H9 (cell line): ENCODE data around the gene CHD6. TPM values are rescaled to one million over a fixed set of nuclear protein-coding genes. Genes with fewer than 3 reads are reported as not detected.

Experiments
- DNase-seq: peaks from one replicate; pipeline ENCODE4 v3.0.0-alpha.2; 2017
- H2AFZ ChIP-seq: one replicate; pipeline ENCODE4 v1.6.1; 2013; ENCODE audit warnings: mild to moderate bottlenecking, low read length, control low read depth, moderate library complexity
- H2AK5ac ChIP-seq: 2 replicates; pipeline ENCODE4 v1.6.1; 2013; ENCODE audit warnings: low read length, control low read depth, mixed read lengths; ENCODE audit not compliant: insufficient read length
- H2BK120ac ChIP-seq: one replicate; pipeline ENCODE4 v1.6.1; 2013; ENCODE audit warnings: low read depth, mild to moderate bottlenecking, low read length, control low read depth, inconsistent platforms; ENCODE audit not compliant: poor library complexity, severe bottlenecking
- H2BK12ac ChIP-seq: 2 replicates; pipeline ENCODE4 v1.6.1; 2013; ENCODE audit warnings: low read length, control low read depth, mixed read lengths, low read depth; ENCODE audit not compliant: insufficient read length
- H2BK15ac ChIP-seq: 2 replicates; pipeline ENCODE4 v1.6.1; 2013; ENCODE audit warnings: low read depth, low read length, control low read depth
- H2BK20ac ChIP-seq: one replicate; pipeline ENCODE4 v1.6.1; 2013; ENCODE audit warnings: low read depth, mild to moderate bottlenecking, low read length, control low read depth, inconsistent platforms; ENCODE audit not compliant: poor library complexity, severe bottlenecking
- H2BK5ac ChIP-seq: 2 replicates; pipeline ENCODE4 v1.6.1; 2013; ENCODE audit warnings: low read length, control low read depth, mixed read lengths; ENCODE audit not compliant: insufficient read length
- H3K14ac ChIP-seq: 2 replicates; pipeline ENCODE4 v1.6.1; 2013; ENCODE audit warnings: low read length, control low read depth; ENCODE audit not compliant: insufficient read depth
- H3K18ac ChIP-seq: 2 replicates; pipeline ENCODE4 v1.6.1; 2013; ENCODE audit warnings: low read depth, mild to moderate bottlenecking, mixed read lengths, low read length, control low read depth; ENCODE audit not compliant: insufficient read length
- H3K23ac ChIP-seq: 2 replicates; pipeline ENCODE4 v1.6.1; 2013; ENCODE audit warnings: low read length, control low read depth, mixed read lengths, low read depth; ENCODE audit not compliant: insufficient read length
- H3K23me2 ChIP-seq: 2 replicates; pipeline ENCODE4 v1.6.1; 2013; ENCODE audit warnings: low read depth, mild to moderate bottlenecking, mixed read lengths, low read length, control low read depth; ENCODE audit not compliant: insufficient read length, poor library complexity, severe bottlenecking
- H3K27ac ChIP-seq: 2 replicates; pipeline ENCODE4 v1.5.1; 2013; ENCODE audit warnings: low read length, control low read depth, mixed read lengths, low read depth; ENCODE audit not compliant: insufficient read length
- H3K27me3 ChIP-seq: 2 replicates; pipeline ENCODE4 v1.6.1; 2013; ENCODE audit warnings: low read length, control low read depth, inconsistent platforms; ENCODE audit not compliant: insufficient read depth
- H3K4ac ChIP-seq: 2 replicates; pipeline ENCODE4 v1.6.1; 2013; ENCODE audit warnings: low read depth, mild to moderate bottlenecking, control low read depth, inconsistent platforms, low read length, moderate library complexity
- H3K4me1 ChIP-seq: 2 replicates; pipeline ENCODE4 v1.6.1; 2013; ENCODE audit warnings: low read length, control low read depth, inconsistent platforms; ENCODE audit not compliant: insufficient read depth
- H3K4me2 ChIP-seq: 2 replicates; pipeline ENCODE4 v1.6.1; 2013; ENCODE audit warnings: low read length, control low read depth, mixed read lengths; ENCODE audit not compliant: insufficient read length, insufficient read depth
- H3K56ac ChIP-seq: 2 replicates; pipeline ENCODE4 v1.6.1; 2013; ENCODE audit warnings: low read depth, mild to moderate bottlenecking, mixed read lengths, low read length, control low read depth; ENCODE audit not compliant: insufficient read length
- H3K79me1 ChIP-seq: 2 replicates; pipeline ENCODE4 v1.6.1; 2013; ENCODE audit warnings: low read depth, mild to moderate bottlenecking, moderate library complexity, low read length, control low read depth, inconsistent platforms; ENCODE audit not compliant: insufficient read depth, poor library complexity, severe bottlenecking
- H3K79me2 ChIP-seq: 2 replicates; pipeline ENCODE4 v1.6.1; 2013; ENCODE audit warnings: low read length, control low read depth, inconsistent platforms; ENCODE audit not compliant: insufficient read depth
- H3K9ac ChIP-seq: 2 replicates; pipeline ENCODE4 v1.6.1; 2013; ENCODE audit warnings: low read length, control low read depth, mixed read lengths; ENCODE audit not compliant: insufficient read length; ENCODE audit errors: extremely low read depth
- H3K9me3 ChIP-seq: one replicate; pipeline ENCODE4 v1.6.1; 2013; ENCODE audit warnings: low read depth, low read length, inconsistent platforms; ENCODE audit not compliant: control insufficient read depth
- H3T11ph ChIP-seq: one replicate; pipeline ENCODE4 v1.6.1; 2013; ENCODE audit warnings: mild to moderate bottlenecking, low read length, control low read depth, inconsistent platforms
- H4K20me1 ChIP-seq: one replicate; pipeline ENCODE4 v1.6.1; 2013; ENCODE audit not compliant: control insufficient read depth, insufficient read length, insufficient read depth
- H4K5ac ChIP-seq: 2 replicates; pipeline ENCODE4 v1.6.1; 2013; ENCODE audit warnings: low read depth, mild to moderate bottlenecking, mixed read lengths, low read length, control low read depth; ENCODE audit not compliant: insufficient read length
- H4K8ac ChIP-seq: replicated peaks from 2 replicates; pipeline ENCODE4 v1.6.1; 2013; ENCODE audit warnings: low read length, control low read depth, mixed read lengths, low read depth; ENCODE audit not compliant: insufficient read length
- H4K91ac ChIP-seq: 2 replicates; pipeline ENCODE4 v1.6.1; 2013; ENCODE audit warnings: low read depth, mild to moderate bottlenecking, moderate library complexity, mixed read lengths, low read length, control low read depth; ENCODE audit not compliant: insufficient read length
- H3K27ac Mint-ChIP-seq, 3 experiments: 2 replicates in 2 of 3; 3 replicates in 1 of 3; pipeline ENCODE4 v1.8.0; 2020 to 2021; ENCODE audit warnings: mixed read lengths in 3 of 3, mild to moderate bottlenecking in 1 of 3, moderate library complexity in 1 of 3
- H3K27me3 Mint-ChIP-seq: 2 replicates; pipeline ENCODE4 v1.8.0; 2021; ENCODE audit warnings: low read depth, mild to moderate bottlenecking, moderate library complexity, mixed read lengths
- H3K36me3 Mint-ChIP-seq, 3 experiments: 2 replicates in 2 of 3; 3 replicates in 1 of 3; pipeline ENCODE4 v1.8.0; 2020 to 2021; ENCODE audit warnings: low read depth in 3 of 3, mixed read lengths in 3 of 3; ENCODE audit not compliant: insufficient read depth in 1 of 3
- H3K4me1 Mint-ChIP-seq, 2 experiments: 2 replicates each; pipeline ENCODE4 v1.8.0; 2020; ENCODE audit warnings: mixed read lengths in 2 of 2
- H3K4me3 Mint-ChIP-seq, 2 experiments: 2 replicates in 1 of 2; 3 replicates in 1 of 2; pipeline ENCODE4 v1.8.0; 2020 to 2021; ENCODE audit warnings: mild to moderate bottlenecking in 2 of 2, mixed read lengths in 2 of 2, moderate library complexity in 1 of 2
- H3K9me3 Mint-ChIP-seq, 2 experiments: 2 replicates in 1 of 2; 3 replicates in 1 of 2; pipeline ENCODE4 v1.8.0; 2020; ENCODE audit warnings: mild to moderate bottlenecking in 2 of 2, mixed read lengths in 2 of 2, moderate library complexity in 1 of 2
- WGBS: extraction: QIAGEN DNeasy Blood & Tissue Kit; methylation state at CpG from one replicate; pipeline ENCODE4 v1.1.7; 2013; ENCODE audit warnings: missing lambda C conversion rate, low lambda C conversion rate, mixed read lengths; ENCODE audit not compliant: insufficient read length; ENCODE audit errors: extremely low coverage; 5-methylcytosine and 5-hydroxymethylcytosine counted together
- total RNA-seq: library from RNA; stranded (reverse); gene quantifications from 2 replicates; pipeline ENCODE4 v1.2.1, GENCODE V29; 2021
- TF ChIP-seq, protein P1 (sequence below): fragments of 200-600 bp; sonication (generic); conservative IDR thresholded peaks from 3 replicates; pipeline ENCODE4 v1.8.0; 2021; ENCODE audit warnings: antibody characterized with exemption, mild to moderate bottlenecking

CHD6 gene
- total RNA-seq, 1 experiment from 2014 or later: 51.5 TPM

GRCh38 chr20:41352666-41353065 is 265.5 kb downstream of the CHD6 start:
- no peak overlapping the region for H2AFZ ChIP-seq
- no peak overlapping the region for H4K91ac ChIP-seq
- H4K8ac ChIP-seq: no peak overlapping the region
- H3K9me3 ChIP-seq: no peaks in the 10 kb centered on the region
- WGBS: no CpG with 5 or more reads among the region's 5 CpGs
- H3K27me3 ChIP-seq: no peaks in the 10 kb centered on the region
- TF ChIP-seq, protein P1, sequence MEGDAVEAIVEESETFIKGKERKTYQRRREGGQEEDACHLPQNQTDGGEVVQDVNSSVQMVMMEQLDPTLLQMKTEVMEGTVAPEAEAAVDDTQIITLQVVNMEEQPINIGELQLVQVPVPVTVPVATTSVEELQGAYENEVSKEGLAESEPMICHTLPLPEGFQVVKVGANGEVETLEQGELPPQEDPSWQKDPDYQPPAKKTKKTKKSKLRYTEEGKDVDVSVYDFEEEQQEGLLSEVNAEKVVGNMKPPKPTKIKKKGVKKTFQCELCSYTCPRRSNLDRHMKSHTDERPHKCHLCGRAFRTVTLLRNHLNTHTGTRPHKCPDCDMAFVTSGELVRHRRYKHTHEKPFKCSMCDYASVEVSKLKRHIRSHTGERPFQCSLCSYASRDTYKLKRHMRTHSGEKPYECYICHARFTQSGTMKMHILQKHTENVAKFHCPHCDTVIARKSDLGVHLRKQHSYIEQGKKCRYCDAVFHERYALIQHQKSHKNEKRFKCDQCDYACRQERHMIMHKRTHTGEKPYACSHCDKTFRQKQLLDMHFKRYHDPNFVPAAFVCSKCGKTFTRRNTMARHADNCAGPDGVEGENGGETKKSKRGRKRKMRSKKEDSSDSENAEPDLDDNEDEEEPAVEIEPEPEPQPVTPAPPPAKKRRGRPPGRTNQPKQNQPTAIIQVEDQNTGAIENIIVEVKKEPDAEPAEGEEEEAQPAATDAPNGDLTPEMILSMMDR: no peak; the same call in 2 of the 3 replicates
- no peak overlapping the region for H3K27ac Mint-ChIP-seq
- no peaks in the 10 kb centered on the region for H3K79me1 ChIP-seq
- H2AK5ac ChIP-seq: no peak overlapping the region
- no peak overlapping the region for H3K23ac ChIP-seq
- no peak overlapping the region for H2BK5ac ChIP-seq
- H3T11ph ChIP-seq: no peak overlapping the region
- H3K14ac ChIP-seq: no peak overlapping the region
- H2BK15ac ChIP-seq: no peak overlapping the region
- H3K4me3 Mint-ChIP-seq: no peak overlapping the region
- H3K9me3 Mint-ChIP-seq: no peaks in the 10 kb centered on the region; a peak in 1 of 5 replicates
- H3K36me3 Mint-ChIP-seq: peaks cover 0 to 4% (median 0%) of the 10 kb centered on the region in 3 experiments; a peak in 3 of 7 replicates
- no peak overlapping the region for H2BK20ac ChIP-seq
- no peaks in the 10 kb centered on the region for H4K20me1 ChIP-seq
- no peaks in the 10 kb centered on the region for H3K23me2 ChIP-seq
- H3K18ac ChIP-seq: no peak overlapping the region
- H3K9ac ChIP-seq: no peak overlapping the region
- no peak overlapping the region for H3K56ac ChIP-seq
- H3K4me2 ChIP-seq: no peak overlapping the region
- H4K5ac ChIP-seq: no peak overlapping the region
- no peak overlapping the region for H3K4ac ChIP-seq
- H3K79me2 ChIP-seq: no peaks in the 10 kb centered on the region
- H3K4me1 ChIP-seq: no peaks in the 10 kb centered on the region
- no peak for DNase-seq
- H3K4me1 Mint-ChIP-seq: no peaks in the 10 kb centered on the region
- no peaks in the 10 kb centered on the region for H3K27me3 Mint-ChIP-seq
- no peak overlapping the region for H3K27ac ChIP-seq
- no peak overlapping the region for H2BK12ac ChIP-seq
- no peak overlapping the region for H2BK120ac ChIP-seq
